HG03039 (cell line): ENCODE measurements around the gene GRB10.

Experiments
- ATAC-seq: cut with Tn5 transposase; IDR thresholded peaks from one replicate; pipeline ENCODE4 v1.9.1; 2021; ENCODE audit warnings: mild to moderate bottlenecking, moderate library complexity; ENCODE audit not compliant: unreplicated experiment

The GRB10 gene

DNA sequence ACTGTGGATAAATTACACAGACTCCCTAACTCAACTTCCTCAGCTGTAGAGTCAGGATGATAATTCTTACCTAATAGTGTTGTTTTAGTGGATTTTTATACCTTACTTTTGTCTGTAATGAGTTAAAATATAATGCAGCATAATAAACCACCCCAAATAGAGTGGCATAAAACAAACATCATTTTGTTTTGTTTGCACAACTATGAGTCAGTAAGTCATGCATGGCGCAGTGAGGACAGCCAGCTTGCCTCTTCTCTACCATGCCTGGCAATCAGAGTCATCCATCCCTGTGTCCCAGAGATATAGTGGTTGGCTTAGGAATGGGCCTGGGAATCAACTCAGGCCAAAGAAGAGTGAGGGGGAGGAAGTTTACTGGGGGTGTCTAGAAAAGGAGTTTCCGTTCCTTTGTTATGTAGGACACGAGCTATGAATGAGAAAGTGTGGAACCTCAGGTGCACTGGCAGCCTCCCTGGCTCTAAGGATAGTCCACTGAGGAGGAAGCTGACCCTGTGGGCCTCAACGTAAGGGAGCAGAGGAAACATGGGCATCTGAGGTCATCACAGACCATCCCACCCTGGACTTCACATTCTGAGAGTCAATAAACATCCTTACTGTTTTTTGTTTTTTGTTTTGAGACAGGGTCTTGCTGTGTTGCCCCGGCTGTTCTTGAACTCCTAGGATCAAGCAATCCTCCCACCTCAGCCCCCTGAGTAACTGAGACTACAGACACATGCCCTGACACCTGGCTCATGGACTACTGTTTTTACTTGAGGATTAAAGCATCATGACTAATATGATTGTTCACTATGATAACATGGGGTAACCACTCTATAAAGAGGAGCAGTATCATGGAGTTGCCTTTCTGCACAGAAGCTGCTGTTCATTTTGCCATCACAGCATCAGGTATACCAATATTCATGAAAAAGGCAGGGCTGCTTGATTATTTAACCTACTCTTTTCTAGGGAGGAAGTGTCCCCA is 21.0 kb upstream of the GRB10 start:
- ATAC-seq: no peak

DNA sequence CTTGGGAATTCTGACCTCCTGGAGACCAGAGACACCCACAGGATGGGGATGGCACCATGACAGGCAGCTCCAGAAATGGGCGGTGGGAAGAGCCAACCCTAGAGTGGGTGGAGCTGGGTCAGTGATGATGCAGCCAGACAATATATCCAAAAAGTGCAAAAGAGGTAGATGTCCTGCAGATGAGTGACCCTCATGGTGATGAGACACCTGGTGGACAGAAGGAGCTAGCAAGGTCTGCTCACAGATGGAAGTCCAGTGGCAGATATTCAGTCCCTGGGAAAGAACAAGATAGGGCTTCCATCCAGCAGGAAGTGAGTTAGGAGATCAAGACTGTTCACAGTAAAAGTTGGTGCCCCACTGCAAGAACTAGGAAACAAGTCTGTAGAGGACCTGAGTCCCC is 19.2 kb upstream of the GRB10 start:
- no peak for ATAC-seq

DNA sequence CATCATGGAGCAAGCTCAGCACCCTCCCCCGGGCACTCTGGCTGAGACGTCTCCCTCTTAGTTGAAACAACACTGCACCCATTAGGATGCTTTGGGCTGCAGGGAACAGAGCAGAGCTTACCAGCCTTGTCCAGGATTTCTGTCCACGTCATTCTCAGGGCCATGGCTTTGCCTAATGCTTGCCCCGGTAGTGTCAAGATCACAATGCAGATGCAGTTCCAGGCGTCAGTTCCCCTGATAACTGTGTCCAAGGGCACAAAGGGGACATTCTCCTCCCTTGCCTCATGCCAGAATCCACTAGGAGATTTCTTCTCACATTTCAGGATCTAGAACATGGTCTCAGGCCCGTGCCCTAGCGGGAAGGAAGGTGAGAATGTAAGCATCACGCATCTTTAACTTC is 17.2 kb upstream of the GRB10 start:
- no peak for ATAC-seq

DNA sequence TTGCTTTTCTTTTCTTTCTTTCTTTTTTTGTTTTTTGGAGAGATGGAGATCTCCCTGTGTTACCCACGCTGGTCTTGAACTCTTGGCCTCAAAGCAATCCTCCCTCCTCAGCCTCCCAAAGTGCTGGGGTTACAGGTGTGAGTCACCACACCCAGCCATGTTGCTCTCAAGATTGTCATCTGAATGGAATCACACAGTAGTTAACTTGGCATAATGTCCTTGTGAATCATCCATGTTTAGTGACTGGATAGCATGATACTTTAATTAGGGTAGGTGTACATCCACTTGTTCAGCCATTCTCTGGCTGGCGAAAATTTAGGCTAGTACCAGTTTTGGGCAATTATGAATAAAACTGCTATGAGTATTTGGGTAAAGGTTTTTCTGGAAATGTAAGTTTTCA is 15.4 kb upstream of the GRB10 start:
- ATAC-seq: no peak

DNA sequence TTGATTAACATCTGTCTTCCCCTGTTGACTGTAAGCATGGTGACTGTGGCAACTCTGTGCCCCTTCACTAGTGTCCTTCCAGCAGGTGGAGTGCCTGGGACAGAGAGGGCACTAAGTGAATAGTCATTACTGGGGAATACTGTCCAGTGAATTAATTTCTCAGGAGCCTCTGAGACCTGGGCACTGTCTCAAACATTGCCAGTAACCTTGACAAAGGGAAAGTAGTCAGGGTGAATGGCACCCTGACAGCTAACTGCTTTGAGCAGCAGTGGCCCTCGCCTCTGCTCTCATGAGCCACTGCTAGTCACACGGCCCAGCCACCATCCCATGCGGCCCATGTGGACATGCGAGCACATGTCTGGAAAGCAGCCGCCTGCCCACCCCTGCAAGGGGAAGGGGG is 13.1 kb upstream of the GRB10 start:
- no peak for ATAC-seq

DNA sequence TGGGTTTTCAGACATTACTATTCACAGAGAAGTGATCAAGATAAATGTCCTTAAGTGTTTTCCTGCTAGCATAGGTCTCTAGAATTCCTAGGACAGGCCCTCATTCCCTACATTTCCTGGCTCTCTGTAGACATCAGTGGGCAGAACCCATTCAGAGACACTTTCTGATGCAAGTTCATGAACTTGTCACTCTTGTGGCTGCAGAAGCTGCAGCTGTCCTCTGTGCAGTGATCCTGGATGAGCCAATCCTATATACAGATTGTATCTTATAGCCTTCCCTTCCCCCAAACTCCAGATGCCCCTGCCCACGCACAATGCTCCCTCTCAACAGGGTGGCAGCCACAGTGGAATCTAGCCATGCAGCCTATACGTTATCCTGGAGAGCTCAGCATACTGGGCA is 12.6 kb upstream of the GRB10 start:
- no peak for ATAC-seq

DNA sequence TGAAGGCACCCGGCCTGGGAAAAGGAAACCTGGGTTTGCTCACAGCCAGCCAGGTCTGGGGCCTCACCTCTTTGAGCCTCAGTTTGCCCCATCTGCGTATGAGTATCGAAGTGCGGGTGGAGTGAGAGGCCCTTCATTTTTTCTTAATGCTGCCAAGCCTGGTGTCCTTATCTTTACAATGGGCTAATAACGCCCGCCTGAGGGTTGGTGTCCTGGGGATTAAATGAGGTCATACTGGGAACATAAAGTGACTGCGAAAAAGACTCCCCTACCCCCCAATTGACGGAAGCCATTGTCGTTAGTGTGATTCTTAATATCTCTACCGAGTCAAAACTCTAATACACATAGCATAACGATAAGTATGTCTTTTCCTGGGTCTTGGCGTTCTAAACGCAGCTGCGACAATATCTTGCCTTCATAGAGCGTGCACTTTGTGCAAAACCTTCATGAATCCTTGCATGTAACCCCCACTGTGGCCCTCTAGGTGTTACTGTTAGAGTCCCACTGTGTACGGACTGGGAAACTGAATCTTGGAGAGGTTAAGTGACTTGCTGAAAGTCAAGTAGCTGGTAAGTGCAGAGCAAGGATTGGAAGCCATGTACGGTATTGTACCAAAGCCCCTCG is 11.4 kb upstream of the GRB10 start:
- ATAC-seq: no peak

DNA sequence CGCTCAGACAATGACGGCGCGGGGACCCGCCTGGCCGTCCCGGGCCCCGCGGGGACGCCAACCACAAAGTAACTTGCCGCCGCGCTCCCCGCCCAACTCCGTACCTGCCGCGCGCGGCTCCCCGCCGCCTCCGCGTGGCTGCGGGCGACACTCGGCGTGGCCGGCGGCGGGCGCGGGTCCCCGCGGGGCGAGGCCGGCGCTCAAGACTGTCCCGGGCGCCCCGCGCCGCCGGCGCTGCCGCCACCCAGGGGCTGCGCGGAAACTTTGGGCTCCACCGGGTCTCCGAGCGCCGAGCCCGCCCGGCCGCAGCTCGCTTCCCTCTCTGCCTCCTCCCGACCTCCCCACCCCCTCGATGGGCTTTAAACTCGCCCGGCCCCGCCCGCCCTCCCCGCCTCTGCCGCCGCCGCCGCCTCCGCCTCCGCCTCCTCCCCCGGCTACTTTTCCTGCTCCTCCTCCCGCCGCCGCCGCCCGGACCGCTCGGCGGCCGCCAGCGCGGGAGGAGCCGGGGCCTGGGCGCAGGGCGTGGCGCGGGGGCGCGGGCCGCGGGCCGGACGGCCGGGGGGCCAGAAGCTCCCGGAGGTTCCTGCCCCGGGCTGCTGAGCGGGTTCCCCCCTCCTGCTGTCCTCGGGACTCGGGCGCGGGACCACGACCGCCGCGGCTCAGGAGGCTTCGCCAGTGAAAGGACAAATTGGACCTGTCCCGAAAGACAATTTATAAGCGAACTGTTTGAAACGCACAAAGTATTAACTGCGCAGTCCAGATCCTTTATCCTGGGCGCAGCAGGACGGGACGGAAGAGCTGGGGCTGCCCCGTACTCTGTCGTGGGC is 10.6 kb upstream of the GRB10 start:
- ATAC-seq: no peak

DNA sequence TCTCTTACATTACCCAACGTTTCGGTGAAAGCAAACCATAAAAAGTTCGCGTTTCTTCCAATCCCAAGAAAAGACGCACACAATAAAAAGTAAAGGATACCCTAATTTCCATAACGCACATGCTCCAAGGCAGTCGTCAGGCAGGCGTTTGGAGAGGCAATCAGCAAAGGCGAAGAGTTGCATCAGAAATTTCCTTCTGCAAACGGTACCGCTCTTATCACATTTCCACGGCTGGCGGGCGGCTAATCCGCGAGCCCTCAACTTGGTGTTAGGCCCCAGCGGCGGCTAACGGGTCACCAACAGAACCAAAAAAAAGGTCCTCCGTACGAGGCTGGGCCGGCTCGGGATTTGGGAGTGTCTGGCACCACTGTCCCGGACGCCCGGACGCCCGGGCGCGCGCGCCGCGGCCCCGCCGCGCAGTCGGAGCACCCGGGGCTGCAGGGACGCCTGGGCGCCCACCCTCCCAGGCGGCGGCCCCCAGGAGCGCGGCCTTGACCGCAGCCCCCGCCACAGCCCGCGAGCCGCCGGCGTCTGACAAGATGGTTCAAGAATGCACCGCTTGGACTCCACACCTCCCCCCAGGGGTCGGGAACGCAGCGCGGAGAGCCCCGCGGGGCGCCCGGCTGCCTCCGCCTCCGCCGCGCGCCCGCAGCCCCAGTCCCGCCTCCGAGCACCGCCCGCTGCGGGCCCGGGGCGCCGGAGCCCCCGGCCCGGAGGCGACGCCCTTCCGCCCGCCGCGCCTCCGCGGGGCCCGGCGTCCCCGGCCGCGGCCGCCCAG is 9.8 kb upstream of the GRB10 start:
- no peak for ATAC-seq

DNA sequence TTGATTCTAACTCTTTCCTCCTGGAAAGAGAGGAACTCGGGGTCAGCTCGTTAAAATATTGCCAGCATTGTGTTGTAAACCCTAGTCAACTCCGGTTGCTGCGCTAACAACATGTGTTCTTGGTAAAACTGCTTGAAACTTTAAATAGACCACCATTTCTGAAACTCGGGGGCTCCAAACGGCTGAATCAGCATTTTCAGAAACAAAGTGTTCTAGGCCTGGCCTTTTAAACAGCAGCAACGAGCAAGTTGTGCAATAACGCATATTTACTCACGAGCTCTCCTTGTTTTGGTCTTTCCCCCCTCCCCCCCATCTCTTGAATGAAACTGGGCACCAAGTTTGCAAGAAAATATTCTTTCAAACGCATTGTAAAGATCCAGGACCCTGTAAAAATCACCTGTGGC is 9.2 kb upstream of the GRB10 start:
- no peak for ATAC-seq

DNA sequence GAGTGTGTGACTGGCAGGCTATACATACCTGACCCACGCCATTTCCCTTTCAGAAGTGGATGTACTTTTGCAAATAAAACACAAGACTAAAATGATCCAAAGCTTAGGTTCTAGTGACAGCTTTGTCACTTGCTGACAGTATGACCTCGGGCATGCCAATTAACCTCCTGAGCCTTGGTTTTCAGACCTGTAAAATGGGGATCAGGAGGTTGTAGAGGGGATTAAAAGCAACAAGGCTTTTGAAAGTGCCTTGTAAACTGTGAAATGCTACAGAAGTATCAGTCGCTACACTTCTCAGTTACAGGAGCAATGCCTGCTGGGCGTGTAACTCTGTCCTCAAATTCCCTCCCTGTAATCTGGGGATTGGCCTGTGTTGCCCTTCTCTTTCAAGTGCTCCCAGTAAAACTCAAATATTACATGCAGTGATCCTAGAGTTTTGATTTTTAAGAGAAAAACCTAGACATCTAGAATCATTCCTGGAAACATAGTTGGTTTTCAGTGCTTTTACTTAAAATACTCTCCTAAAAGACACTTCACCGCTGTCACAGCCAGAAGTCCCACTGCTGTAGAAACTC is 8.8 kb upstream of the GRB10 start:
- no peak for ATAC-seq

DNA sequence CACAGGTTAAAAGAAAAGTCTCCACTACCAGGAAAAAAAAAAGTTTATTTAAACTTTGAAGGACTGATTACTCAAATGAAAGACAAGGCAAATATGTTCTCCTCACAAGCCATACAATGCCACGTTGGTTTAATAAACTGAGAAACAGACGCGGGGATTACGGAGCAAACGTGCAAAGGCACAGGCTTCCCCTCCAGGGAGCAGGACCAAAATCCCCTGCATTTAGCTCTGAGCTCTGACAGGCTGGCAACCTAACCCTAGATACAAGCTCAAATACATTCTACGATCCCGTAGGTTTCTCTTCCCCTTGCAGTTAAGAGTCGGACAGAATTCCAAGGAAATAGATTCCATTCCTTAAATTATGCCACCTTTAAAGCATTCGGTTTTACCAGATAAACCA is 7.7 kb upstream of the GRB10 start:
- ATAC-seq: no peak

DNA sequence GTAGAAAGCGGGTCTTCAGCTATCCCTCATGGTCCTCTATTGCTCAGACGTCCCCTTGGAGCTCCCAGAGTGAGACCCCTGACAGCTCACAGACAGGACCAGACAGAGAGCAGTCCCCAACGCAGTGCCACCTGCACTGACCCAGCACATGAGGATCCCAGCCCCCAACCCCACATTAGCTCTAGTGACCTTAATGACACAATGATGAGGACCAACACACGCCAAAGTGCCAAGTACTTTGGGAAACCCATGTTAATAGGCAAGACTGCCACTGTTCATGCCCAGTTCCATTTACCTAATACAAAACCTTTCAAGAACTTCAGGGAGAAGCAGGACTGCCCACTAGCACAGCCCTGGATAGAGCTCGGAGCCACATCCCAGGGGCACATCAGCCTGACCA is 5.7 kb upstream of the GRB10 start:
- no peak for ATAC-seq

DNA sequence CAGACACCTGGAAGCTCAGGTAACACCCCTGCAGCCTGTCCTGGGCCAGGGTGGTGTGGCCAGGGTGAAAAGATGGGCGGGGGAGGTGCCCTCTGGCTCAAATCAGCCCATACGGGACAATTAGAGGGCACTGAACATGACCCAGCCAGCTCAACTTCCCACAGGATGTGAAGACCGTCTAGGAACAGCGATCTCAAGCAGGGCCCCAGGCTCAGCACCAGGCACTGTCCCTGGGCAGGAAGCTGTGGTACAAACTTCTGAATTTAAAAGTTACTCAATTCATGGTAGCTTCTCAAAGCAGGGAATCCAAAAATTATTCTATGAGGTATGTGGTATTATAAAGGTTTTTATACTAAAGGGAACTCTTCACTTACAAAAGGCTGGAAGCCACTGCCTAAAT is 5.1 kb upstream of the GRB10 start:
- ATAC-seq: no peak

DNA sequence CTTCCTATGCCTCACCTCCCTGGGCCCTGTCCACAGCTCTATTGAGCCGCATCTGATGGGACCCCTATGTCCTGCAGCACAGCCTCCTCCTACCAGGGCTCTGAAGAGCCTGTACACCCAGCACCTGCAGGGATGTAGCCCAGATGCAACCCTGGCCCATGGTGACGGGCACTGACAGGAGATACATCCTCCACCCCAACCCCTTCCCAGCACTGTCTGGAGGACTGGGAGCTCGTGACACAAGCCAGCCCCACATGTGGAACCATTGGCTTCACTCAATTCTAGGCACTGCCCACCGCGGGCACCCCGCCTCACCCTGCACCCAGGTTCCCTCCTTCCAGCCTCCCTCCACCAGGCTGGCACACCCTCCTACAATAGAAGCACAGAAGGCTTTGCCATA is 2.6 kb upstream of the GRB10 start:
- no peak for ATAC-seq

DNA sequence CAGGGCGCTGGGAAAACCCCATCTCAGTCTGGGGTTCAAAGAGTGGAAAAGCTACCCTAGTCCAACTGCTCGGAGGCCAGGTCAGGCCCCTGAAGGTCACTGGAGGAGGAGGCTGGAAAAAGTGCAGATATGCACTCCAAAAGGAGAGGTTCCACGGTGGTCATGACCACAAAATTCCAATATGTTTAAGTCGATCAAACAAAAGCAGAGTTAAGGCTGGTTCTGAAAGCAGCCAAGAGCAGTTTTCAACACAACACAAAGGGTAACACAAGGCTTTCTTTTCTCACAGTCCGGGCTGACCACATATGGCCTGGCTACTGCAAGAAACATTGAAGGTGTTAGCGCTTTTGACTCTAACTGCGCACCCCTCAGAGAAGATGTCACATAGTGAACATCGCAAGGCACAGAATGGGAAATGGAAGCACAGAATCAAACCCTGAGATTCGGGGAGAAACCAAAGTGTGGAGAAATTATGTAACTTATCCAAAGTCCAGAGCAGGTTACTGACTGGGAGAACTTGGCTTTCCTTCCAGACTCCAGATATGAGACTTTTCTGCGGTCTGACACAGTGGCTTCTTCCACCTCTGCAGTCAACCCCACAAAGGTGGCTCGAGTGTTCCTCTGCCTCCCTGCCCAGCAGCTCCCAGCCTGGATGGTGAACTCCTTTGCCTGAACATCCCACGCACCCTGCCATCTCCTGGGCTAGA is 1.3 kb upstream of the GRB10 start:
- ATAC-seq: no peak

DNA sequence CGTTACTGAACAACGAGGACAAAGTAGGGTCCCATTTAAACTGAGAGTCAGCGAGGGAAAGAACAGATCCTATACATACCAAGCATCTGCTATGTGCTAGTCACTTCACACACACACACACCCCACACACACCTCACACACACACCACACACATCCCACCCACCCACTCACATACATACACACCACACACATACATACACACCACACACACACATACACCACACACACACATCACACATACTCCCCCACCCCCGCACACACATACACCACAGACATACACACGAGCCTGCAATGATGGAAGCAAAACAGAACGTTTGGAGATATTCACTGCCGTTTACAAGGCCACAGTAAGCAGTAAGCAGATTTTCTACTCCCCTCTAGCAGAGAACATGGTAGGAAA is 607 bp upstream of the GRB10 start:
- ATAC-seq: no peak

DNA sequence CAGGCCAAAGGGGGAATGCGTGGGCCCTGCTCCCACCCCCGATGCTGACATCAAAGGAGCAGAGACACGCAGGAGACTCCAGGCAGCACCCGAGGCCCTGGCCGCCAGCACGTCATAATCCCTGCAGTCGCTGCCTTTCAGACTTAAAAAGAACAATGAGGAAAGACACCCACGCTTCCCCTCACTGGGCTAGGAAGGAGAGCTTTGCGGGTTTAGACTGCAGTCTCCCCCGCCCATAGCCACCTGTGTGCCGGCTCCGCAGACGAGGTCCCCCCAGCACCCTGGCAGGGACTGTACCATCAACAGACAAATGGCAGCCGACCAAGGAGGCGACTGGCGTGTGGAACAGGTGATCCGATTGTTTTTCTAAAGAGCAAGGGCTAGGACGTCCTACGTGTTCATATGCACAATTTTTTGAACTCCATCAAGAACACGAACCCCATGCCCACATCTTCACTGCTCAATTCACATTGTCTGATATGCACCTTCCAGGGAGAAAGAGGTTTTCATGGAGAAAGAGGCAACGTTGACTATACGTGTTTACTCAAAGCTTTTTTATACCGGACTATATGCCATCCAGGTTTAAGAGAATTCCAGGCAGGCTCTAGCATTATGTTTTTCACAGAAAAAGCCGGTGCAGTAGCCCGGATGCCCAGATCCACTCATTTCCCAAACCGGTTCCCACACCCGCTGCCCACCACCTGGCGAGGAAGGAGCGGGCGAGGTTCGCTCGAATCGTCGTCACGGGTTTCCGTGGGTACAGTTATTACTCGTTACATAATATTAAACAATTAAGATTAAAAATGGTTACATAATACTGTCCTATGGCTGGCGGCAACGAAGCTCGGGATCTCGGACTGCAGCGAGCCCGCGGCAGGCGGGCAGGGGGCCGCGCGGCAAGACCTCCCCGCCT is 1.1 kb downstream of the GRB10 start:
- ATAC-seq: no peak

DNA sequence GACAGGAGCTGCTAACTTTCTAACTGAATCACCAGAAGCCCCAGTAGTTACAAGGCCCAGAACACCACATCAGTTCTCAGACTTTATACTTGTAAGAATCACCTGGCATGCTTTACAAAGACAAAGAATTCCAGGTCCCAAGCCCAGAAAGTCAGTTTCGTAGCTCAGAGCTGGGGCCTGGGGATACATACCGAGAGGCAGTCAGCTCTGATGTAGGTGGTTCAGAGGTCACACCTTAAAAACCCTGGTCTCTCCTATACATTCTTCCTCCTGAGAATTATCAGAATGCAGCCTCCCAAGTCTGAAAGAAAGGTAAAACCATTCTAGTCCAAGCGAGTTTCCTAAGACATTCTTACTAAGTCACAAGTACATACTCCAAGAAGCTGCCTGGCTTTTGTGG is 2.3 kb downstream of the GRB10 start:
- ATAC-seq: no peak
